GM12874 (cell line): ENCODE data around the gene CDK17.

Source experiments
- CTCF ChIP-seq: IDR thresholded peaks from 2 replicates; pipeline ENCODE4 v1.5.1; 2011; ENCODE audit warnings: low read depth, mild to moderate bottlenecking, control low read depth, low read length, moderate library complexity; ENCODE audit not compliant: insufficient read depth

Gene CDK17

GRCh38 chr12:96246926-96247505 is 153.2 kb downstream of the CDK17 start:
- TF ChIP-seq CTCF = no peak

GRCh38 chr12:96244826-96245225 is 155.4 kb downstream of the CDK17 start:
- TF ChIP-seq CTCF = no peak

- no peak for TF ChIP-seq CTCF
These were observed 157.6 kb downstream of the CDK17 start for GRCh38 chr12:96242597-96242996.

- no peak for TF ChIP-seq CTCF
These were observed 158.4 kb downstream of the CDK17 start for GRCh38 chr12:96241846-96242256.

- no peak for TF ChIP-seq CTCF
These were observed 158.8 kb downstream of the CDK17 start for GRCh38 chr12:96241431-96241830.

- TF ChIP-seq CTCF = no peak
These were observed 159.6 kb downstream of the CDK17 start for GRCh38 chr12:96240656-96241055.

- no peak for TF ChIP-seq CTCF
These were observed 160.3 kb downstream of the CDK17 start for GRCh38 chr12:96239711-96240635.
